Endothelial cell of umbilical vein (primary cell): ENCODE data around the gene TCF25. TPM values are rescaled to one million over a fixed set of nuclear protein-coding genes. Genes with fewer than 3 reads are reported as not detected.

Experiments
- BruUV-seq: library from RNA; stranded (reverse); fragments of 400-500 nt; replicated peaks from 2 replicates; lab custom pipeline; 2021; lab: Mats Ljungman, UMichigan
- CTCF ChIA-PET: fragments of 300-600, 350-600 bp; sonication (Branson Sonifier 250); formaldehyde crosslinking; loops from one replicate; lab custom pipeline; 2021; ENCODE audit warnings: antibody characterized with exemption, inconsistent platforms; lab: Charles Lee
- POLR2A ChIA-PET: fragments of 300-600, 350-600 bp; sonication (Branson Sonifier 250); formaldehyde crosslinking; loops from one replicate; lab custom pipeline; 2021; ENCODE audit warnings: antibody characterized with exemption, inconsistent platforms; lab: Charles Lee
- DNase-seq: peaks from one replicate; pipeline ENCODE4 v3.0.0-alpha.2; 2011; ENCODE audit warnings: low read depth, low spot score
- FAIRE-seq: peaks from 2 replicates; lab custom pipeline; 2011; peaks lifted over from hg19 to GRCh38; lab: Jason Lieb, UNC
- H2AFZ ChIP-seq: 2 replicates; pipeline ENCODE4 v1.6.0; 2012; ENCODE audit warnings: low read depth, low read length, control low read depth, inconsistent platforms
- H3K27ac ChIP-seq: 2 replicates; pipeline ENCODE4 v1.5.1; 2011; ENCODE audit warnings: low read depth, mild to moderate bottlenecking, control low read depth, low read length, moderate library complexity; ENCODE audit not compliant: insufficient read depth
- H3K27me3 ChIP-seq, 2 experiments: 2 replicates each; pipeline versions ENCODE4 v1.6.0 to v1.6.1; 2011; ENCODE audit warnings: low read length in 2 of 2, mixed read lengths in 1 of 2; ENCODE audit not compliant: control insufficient read depth in 2 of 2, insufficient read depth in 2 of 2
- H3K36me3 ChIP-seq, 2 experiments: 2 replicates in 1 of 2; 3 replicates in 1 of 2; pipeline ENCODE4 v1.5.1; 2011; ENCODE audit warnings: low read length in 2 of 2, mild to moderate bottlenecking in 1 of 2, moderate library complexity in 1 of 2; ENCODE audit not compliant: control insufficient read depth in 2 of 2, insufficient read depth in 2 of 2; ENCODE audit errors: extremely low read depth in 1 of 2
- H3K4me1 ChIP-seq: 3 replicates; pipeline ENCODE4 v1.5.1; 2011; ENCODE audit warnings: mild to moderate bottlenecking, low read length; ENCODE audit not compliant: control insufficient read depth, insufficient read depth; ENCODE audit errors: extremely low read depth
- H3K4me2 ChIP-seq: 2 replicates; pipeline ENCODE4 v1.6.1; 2011; ENCODE audit warnings: low read length, control low read depth, mixed read lengths; ENCODE audit not compliant: insufficient read depth
- H3K4me3 ChIP-seq, 3 experiments: fragments of 200-600 bp in 1 of 3; sonication (generic), shearing (Covaris generic) in 1 of 3; replicated peaks in 1 of 3; 2 replicates each; pipeline ENCODE4 v1.5.1; 2011 to 2016; ENCODE audit warnings: control low read depth in 3 of 3, low read length in 3 of 3, mild to moderate bottlenecking in 2 of 3, inconsistent platforms in 1 of 3, low read depth in 1 of 3, moderate library complexity in 1 of 3; ENCODE audit not compliant: insufficient read depth in 1 of 3
- H3K79me2 ChIP-seq: 2 replicates; pipeline ENCODE4 v1.6.0; 2012; ENCODE audit warnings: low read length, inconsistent platforms; ENCODE audit not compliant: control insufficient read depth, insufficient read depth
- H3K9ac ChIP-seq: replicated peaks from 2 replicates; pipeline ENCODE3; 2011; ENCODE audit warnings: low read length, control low read depth; ENCODE audit not compliant: insufficient read depth; ENCODE audit errors: extremely low read depth
- H3K9me1 ChIP-seq: replicated peaks from 3 replicates; pipeline ENCODE4 v1.6.0; 2011; ENCODE audit warnings: mild to moderate bottlenecking, low read length; ENCODE audit not compliant: control insufficient read depth, insufficient read depth; ENCODE audit errors: extremely low read depth
- H3K9me3 ChIP-seq: replicated peaks from 2 replicates; pipeline ENCODE4 v1.5.1; 2012; ENCODE audit warnings: low read length, inconsistent platforms; ENCODE audit not compliant: control insufficient read depth, insufficient read depth
- H4K20me1 ChIP-seq: replicated peaks from 2 replicates; pipeline ENCODE3; 2011; ENCODE audit warnings: mild to moderate bottlenecking, low read length; ENCODE audit not compliant: control insufficient read depth, insufficient read depth; ENCODE audit errors: extremely low read depth
- CTCF ChIP-seq, 2 donors: IDR thresholded peaks; 1 replicate in 1 of 2; 2 replicates in 1 of 2; pipeline ENCODE4 v1.5.1; 2011; ENCODE audit warnings: low read length in 2 of 2, mild to moderate bottlenecking in 2 of 2, moderate library complexity in 2 of 2, control low read depth in 1 of 2, inconsistent platforms in 1 of 2, low read depth in 1 of 2; ENCODE audit not compliant: insufficient read depth in 1 of 2; ENCODE audit errors: extremely low read depth in 1 of 2
- EZH2 ChIP-seq: IDR thresholded peaks from 2 replicates; pipeline ENCODE4 v1.6.1; 2012; ENCODE audit warnings: borderline replicate concordance, low read depth, mild to moderate bottlenecking, moderate library complexity, low read length, inconsistent platforms; ENCODE audit not compliant: severe bottlenecking
- FOS ChIP-seq: IDR thresholded peaks from 2 replicates; pipeline ENCODE4 v1.6.1; 2011; ENCODE audit warnings: mild to moderate bottlenecking, low read length, moderate library complexity, borderline replicate concordance; ENCODE audit not compliant: insufficient read depth
- GATA2 ChIP-seq: IDR thresholded peaks from 2 replicates; pipeline ENCODE4 v1.7.0; 2011; ENCODE audit warnings: low read depth, mild to moderate bottlenecking, moderate library complexity, mixed read lengths, low read length; ENCODE audit not compliant: insufficient read length, insufficient read depth
- JUN ChIP-seq: IDR thresholded peaks from 2 replicates; pipeline ENCODE4 v1.6.1; 2011; ENCODE audit warnings: borderline replicate concordance, low read depth; ENCODE audit not compliant: insufficient read length, insufficient read depth
- MAX ChIP-seq: IDR thresholded peaks from 2 replicates; pipeline ENCODE4 v1.6.1; 2011; ENCODE audit not compliant: insufficient read depth, insufficient read length
- MYC ChIP-seq: IDR thresholded peaks from one replicate; pipeline ENCODE4 v1.6.1; 2011; ENCODE audit warnings: mild to moderate bottlenecking, low read depth, low read length
- POLR2A ChIP-seq: IDR thresholded peaks from 2 replicates; pipeline ENCODE4 v1.6.1; 2012; ENCODE audit warnings: low read depth, mild to moderate bottlenecking, control low read depth, low read length
- POLR2AphosphoS5 ChIP-seq: IDR thresholded peaks from 2 replicates; pipeline ENCODE4 v1.6.1; 2012; ENCODE audit warnings: low read depth, mild to moderate bottlenecking, control low read depth, low read length, moderate library complexity; ENCODE audit not compliant: insufficient read depth
- dilution Hi-C: fragments of 300-500 bp; cut with MboI; formaldehyde crosslinking; loops from one replicate; pipeline ENCODE4 v1.15.0; 2019; ENCODE audit warnings: low sequenced_read_pairs; ENCODE audit not compliant: extremely low pct_ligation_motif_present
- intact Hi-C: fragments of 100-400 bp; cut with micrococcal nuclease; formaldehyde crosslinking; loops from one replicate; pipeline ENCODE4 v1.10.0; 2022
- polyA plus RNA-seq, 4 experiments: library from polyadenylated mRNA; depleted of rRNA in 3 of 4; stranded (reverse) in 3 of 4; unstranded in 1 of 4; fragments of >200 nt; gene quantifications; 2 replicates each; pipeline versions ENCODE4 v1.2.1 to v1.2.3, GENCODE V29; 2011 to 2012; ENCODE audit warnings: missing spikeins in 1 of 4
- total RNA-seq: library from RNA; stranded (reverse); gene quantifications from 2 replicates; pipeline ENCODE4 v1.2.3, GENCODE V29; 2021

The TCF25 gene
- total and polyA plus RNA-seq, 2 donors (not counting 3 experiments of a cell fraction or from before 2014, with no cell fraction given): 193 to 234 TPM

GRCh38 chr16:89915303-89916232 is 42.2 kb downstream of the TCF25 start:
- H2AFZ ChIP-seq: no peak overlapping the region
- H3K4me2 ChIP-seq: no peak overlapping the region
- H3K27me3 ChIP-seq: no peaks in the 10 kb centered on the region
- H3K9ac ChIP-seq: no peak overlapping the region
- H3K79me2 ChIP-seq: no peaks in the 10 kb centered on the region
- no peak overlapping the region for H3K4me3 ChIP-seq
- peaks cover 3 to 12% of the 10 kb centered on the region in 2 experiments for H3K36me3 ChIP-seq
- BruUV-seq: no TSS peak
- no peaks in the 10 kb centered on the region for H3K9me3 ChIP-seq
- ChIA-PET CTCF (no interaction called here), POLR2A (no interaction called here)
- peaks cover 19% of the 10 kb centered on the region for H3K4me1 ChIP-seq
- dilution Hi-C loops: no loop called here
- FAIRE-seq (no peak), DNase-seq (no peak)
- intact Hi-C loops: no loop called here
- no peaks in the 10 kb centered on the region for H4K20me1 ChIP-seq
- no peaks in the 10 kb centered on the region for H3K9me1 ChIP-seq
- TF ChIP-seq POLR2A (no peak), MAX (no peak), MYC (no peak), EZH2 (no peak), CTCF (IDR thresholded peaks at IDR 0.05; ENCODE audit: extremely low read depth in 1 of 2, insufficient read depth in 1 of 2, low read depth in 1 of 2, low read length in 2 of 2) (no peak), POLR2AphosphoS5 (no peak), JUN (no peak), GATA2 (no peak), FOS (no peak)
- H3K27ac ChIP-seq: no peak overlapping the region
